ENCODE results near the gene FAAP24.

Gene FAAP24

GRCh38 chr19:32971715-32972540 is at the start of gene FAAP24, which contains the start of gene CEP89:
Gene FAAP24 (plus strand): TSS chr19:32972242. CDS start chr19:32973197, 955 bp downstream.
Gene CEP89 (minus strand): TSS chr19:32971958. CDS start chr19:32971874, 84 bp downstream.
- TF ChIP-seq CTCF (IDR thresholded peaks at IDR 0.05; ENCODE audit: low read depth, low read length): no peak
- DNase-seq (ENCODE audit: low read depth in 2 of 2): peak; percentile 100
- H3K4me3 ChIP-seq (replicated peaks in 1 of 2; ENCODE audit: low read depth in 2 of 2, low read length in 2 of 2): peak within 1 kb of the TSS; percentile 81

- no peak overlapping the region for H3K4me3 ChIP-seq (replicated peaks in 1 of 2; ENCODE audit: low read depth in 2 of 2, low read length in 2 of 2)
- DNase-seq (ENCODE audit: low read depth in 2 of 2): no peak
- TF ChIP-seq CTCF (IDR thresholded peaks at IDR 0.05; ENCODE audit: low read depth, low read length): no peak
Measured at GRCh38 chr19:32924200-32924599, 47.8 kb upstream of the FAAP24 start.

GRCh38 chr19:32928806-32929205 is 43.2 kb upstream of the FAAP24 start:
- no peak for TF ChIP-seq CTCF (IDR thresholded peaks at IDR 0.05; ENCODE audit: low read depth, low read length)
- H3K4me3 ChIP-seq (replicated peaks in 1 of 2; ENCODE audit: low read depth in 2 of 2, low read length in 2 of 2): no peak overlapping the region
- no peak for DNase-seq (ENCODE audit: low read depth in 2 of 2)

- DNase-seq (ENCODE audit: low read depth in 2 of 2): no peak
- TF ChIP-seq CTCF (IDR thresholded peaks at IDR 0.05; ENCODE audit: low read depth, low read length): no peak
- H3K4me3 ChIP-seq (replicated peaks in 1 of 2; ENCODE audit: low read depth in 2 of 2, low read length in 2 of 2): no peak overlapping the region
Measured at GRCh38 chr19:32930567-32930966, 41.5 kb upstream of the FAAP24 start.

- H3K4me3 ChIP-seq (replicated peaks in 1 of 2; ENCODE audit: low read depth in 2 of 2, low read length in 2 of 2): no peak overlapping the region
- no peak for DNase-seq (ENCODE audit: low read depth in 2 of 2)
- TF ChIP-seq CTCF (IDR thresholded peaks at IDR 0.05; ENCODE audit: low read depth, low read length): no peak
Measured at GRCh38 chr19:32933571-32933970, 38.5 kb upstream of the FAAP24 start.

GRCh38 chr19:32935629-32936028 is 36.4 kb upstream of the FAAP24 start:
- no peak for TF ChIP-seq CTCF (IDR thresholded peaks at IDR 0.05; ENCODE audit: low read depth, low read length)
- DNase-seq (ENCODE audit: low read depth in 2 of 2): no peak
- no peak overlapping the region for H3K4me3 ChIP-seq (replicated peaks in 1 of 2; ENCODE audit: low read depth in 2 of 2, low read length in 2 of 2)

All from cardiac fibroblast (primary cell).